HUES64 (cell line): ENCODE measurements around the gene PMEPA1.

Experiments
- H3K27ac ChIP-seq: 2 replicates; pipeline ENCODE4 v1.7.0; 2013; ENCODE audit warnings: low read depth, low read length, inconsistent platforms
- H3K27me3 ChIP-seq: 2 replicates; pipeline ENCODE4 v1.6.1; 2013; ENCODE audit warnings: mild to moderate bottlenecking, low read length; ENCODE audit not compliant: insufficient read depth
- H3K36me3 ChIP-seq: 2 replicates; pipeline ENCODE4 v1.6.1; 2013; ENCODE audit warnings: mild to moderate bottlenecking, low read length; ENCODE audit not compliant: insufficient read depth
- H3K4me1 ChIP-seq: 2 replicates; pipeline ENCODE4 v1.6.1; 2013; ENCODE audit warnings: mild to moderate bottlenecking, low read length, moderate library complexity; ENCODE audit not compliant: insufficient read depth
- H3K4me3 ChIP-seq: 2 replicates; pipeline ENCODE4 v1.5.1; 2013; ENCODE audit warnings: mild to moderate bottlenecking, low read length, moderate library complexity
- H3K9ac ChIP-seq: 2 replicates; pipeline ENCODE4 v1.6.1; 2013; ENCODE audit warnings: mild to moderate bottlenecking, low read depth, low read length
- H3K9me3 ChIP-seq: 2 replicates; pipeline ENCODE4 v1.6.1; 2013; ENCODE audit warnings: low read depth, low read length; ENCODE audit not compliant: insufficient read depth
- WGBS: fragments of 150-250, 120-280 bp; methylation state at CpG from one replicate; pipeline ENCODE4 v1.1.7; 2013; ENCODE audit warnings: missing lambda C conversion rate; 5-methylcytosine and 5-hydroxymethylcytosine counted together

Gene PMEPA1

DNA sequence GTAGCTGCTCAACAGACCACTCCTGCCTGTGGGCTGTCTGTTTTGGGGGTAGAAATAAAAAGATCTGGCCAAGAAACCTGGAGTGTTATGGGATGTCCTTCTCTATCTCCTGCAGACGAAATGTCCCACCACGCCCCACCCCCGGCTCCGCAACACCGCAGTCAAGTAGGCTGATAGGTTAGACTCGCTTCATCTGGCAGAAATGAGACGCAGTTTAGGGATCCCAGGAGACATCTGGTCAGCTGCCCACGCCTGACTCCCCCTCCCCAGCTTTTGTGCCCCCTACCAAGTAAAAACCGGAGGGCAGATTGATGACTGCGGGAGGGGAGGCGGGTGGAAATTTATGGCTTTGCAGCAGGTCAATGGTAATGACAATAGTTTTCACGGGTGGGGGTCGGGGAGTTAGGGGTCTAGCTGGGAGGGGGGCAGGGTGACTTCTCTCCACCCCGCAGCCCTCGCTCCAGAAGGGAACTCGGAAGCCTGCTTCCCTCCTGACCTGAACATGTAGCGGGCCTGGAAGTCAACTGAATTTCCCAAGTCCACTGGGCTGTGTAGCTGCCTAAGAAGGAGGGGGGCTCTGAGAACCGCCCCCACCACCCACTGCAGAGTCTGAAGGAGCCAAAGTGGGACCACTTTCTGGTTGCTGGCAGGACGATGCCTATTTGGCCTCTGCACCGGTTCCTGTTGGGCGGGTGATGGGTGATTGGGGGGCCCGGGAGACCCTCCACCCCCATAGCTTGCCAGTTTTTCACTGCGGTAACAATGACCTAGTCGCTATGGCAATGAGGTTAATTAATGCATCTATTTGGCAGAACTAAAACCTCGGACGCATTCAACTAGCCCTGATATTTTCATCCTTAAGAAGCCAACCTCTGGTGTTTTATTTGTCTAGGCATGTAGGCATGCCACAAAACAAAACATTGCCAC lies 25.7 kb downstream of the PMEPA1 start:
- WGBS, result 51% methylated on average over 26 of the region's 26 CpGs
- H3K9ac ChIP-seq, result no peak overlapping the region
- H3K27me3 ChIP-seq, result no peaks in the 10 kb centered on the region
- H3K9me3 ChIP-seq, result no peaks in the 10 kb centered on the region
- peaks cover 45% of the 10 kb centered on the region for H3K4me1 ChIP-seq
- H3K27ac ChIP-seq, result 0 out of 2 replicates have a peak overlapping the region, but pooled peaks have one; percentile 34
- H3K4me3 ChIP-seq, result no peak overlapping the region
- no peaks in the 10 kb centered on the region for H3K36me3 ChIP-seq

DNA sequence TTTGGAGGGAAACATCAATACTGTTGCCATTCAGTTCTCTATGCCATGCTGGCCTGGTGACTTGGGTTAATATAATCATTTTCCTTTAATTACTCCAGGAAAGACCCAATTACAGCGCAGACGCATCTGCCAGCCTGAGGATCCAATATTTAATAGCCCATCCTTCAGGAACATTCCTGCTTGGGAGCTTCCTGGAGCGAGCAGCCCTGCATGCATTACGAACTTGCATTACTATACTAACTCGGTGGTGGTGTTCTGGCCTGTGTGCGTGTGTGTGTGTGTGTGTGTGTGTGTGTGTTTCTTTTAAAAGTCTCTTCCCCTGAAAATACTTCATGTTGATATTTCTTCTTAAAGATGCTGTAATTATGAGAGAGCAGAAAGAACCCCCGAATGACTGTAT lies 26.5 kb downstream of the PMEPA1 start:
- no peaks in the 10 kb centered on the region for H3K36me3 ChIP-seq
- H3K27ac ChIP-seq, result no peak overlapping the region
- 98% methylated on average over 3 of the region's 7 CpGs for WGBS
- no peak overlapping the region for H3K4me3 ChIP-seq
- H3K4me1 ChIP-seq, result peaks cover 54% of the 10 kb centered on the region
- H3K27me3 ChIP-seq, result no peaks in the 10 kb centered on the region
- no peak overlapping the region for H3K9ac ChIP-seq
- H3K9me3 ChIP-seq, result no peaks in the 10 kb centered on the region

DNA sequence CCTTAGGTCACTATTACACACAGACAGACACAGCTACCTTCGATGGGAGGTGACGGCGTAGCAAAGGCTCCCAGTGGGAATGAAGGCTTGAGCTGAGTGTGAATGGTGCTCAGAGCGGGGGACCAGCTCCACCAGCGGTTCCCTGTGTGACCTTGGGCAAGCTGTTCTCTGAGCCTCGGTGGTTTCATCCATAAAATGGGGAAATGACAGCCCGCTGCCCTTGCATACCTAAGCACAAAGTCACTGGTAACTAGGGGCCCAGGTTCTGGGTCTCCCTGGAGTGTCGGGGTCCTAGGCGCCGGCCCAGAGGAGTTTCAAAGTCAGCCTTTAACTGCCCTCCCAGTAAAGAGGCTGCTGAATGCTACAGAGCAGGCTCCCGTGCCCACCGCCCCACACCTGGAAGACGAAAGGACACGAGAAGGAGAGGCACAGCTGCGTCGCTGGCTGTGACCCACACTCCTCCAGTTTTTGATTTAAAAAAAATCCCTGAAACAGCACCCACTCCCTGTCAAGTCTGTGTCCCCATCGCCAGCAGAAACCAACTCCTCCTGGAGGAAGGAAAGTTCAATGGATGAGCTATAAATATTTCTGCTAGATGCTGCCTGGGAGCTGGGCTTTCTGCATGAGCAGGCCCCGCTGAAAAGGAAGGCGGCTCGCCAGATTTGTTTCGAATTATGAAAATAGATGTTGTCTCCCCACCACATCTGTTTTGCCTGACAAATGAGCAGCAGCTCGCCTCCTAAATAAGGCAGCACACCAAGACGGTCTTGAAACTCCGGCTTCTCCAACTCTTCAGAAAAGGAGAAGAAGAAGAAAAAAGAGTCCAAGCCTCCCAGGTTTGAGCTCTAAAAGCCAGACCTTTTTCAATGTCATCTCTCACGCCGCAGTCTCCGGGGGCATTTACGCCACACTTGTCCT lies 27.4 kb downstream of the PMEPA1 start:
- H3K27ac ChIP-seq, result peak overlapping the region; percentile 6; the same call in 1 of the 2 replicates
- H3K9me3 ChIP-seq, result no peaks in the 10 kb centered on the region
- H3K9ac ChIP-seq, result no peak overlapping the region
- H3K27me3 ChIP-seq, result no peaks in the 10 kb centered on the region
- no peaks in the 10 kb centered on the region for H3K36me3 ChIP-seq
- H3K4me3 ChIP-seq, result no peak overlapping the region
- WGBS, result 92% methylated on average over 28 of the region's 28 CpGs
- H3K4me1 ChIP-seq, result peaks cover 61% of the 10 kb centered on the region

DNA sequence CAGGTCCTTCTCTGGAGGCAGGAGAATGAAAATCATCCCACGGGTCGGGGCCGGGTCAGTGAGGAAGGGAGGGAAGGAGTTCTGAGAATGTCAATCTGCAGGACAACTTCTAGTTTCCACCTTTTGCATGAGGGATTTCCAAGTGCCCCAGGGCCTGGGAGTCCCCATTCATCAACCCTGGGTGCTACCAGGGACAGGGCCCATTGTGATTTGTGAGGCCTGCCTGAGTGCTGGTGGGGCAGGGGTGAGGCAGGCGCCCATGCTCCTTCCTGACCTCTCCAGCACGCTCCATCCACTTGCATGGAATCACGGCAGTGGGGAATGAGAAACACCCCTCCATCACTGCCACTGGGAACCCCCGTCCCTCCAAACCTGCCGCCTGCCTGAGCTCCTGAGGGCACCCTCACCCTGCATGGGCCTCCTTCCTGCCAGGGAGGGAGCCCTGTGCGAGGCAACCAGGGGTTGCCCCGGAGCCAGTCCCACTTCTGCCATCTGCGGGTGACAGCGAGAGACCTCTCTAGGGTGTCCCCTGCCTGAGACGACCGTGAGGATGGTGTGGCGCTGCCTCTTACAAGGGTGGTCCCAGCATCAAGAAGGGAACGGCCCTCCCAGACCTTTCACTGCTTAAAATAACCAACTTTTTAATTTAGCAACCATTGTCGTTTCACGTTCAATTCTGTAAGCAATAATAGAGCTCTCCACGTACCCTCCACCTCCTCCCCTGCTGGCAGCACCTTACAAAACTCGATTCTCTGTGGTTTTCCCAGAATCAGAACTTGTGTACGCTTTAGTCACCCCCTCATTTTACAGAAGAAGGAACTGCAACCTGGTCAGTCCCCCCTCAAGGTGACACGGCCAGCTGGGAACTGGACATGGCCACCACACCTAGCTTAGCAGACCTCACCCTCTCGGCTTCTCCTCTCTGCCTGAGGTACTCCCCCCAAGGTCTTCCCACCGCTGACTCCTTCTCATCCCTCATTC lies 28.6 kb downstream of the PMEPA1 start:
- Histone ChIP-seq H3K9me3 (no peaks in the 10 kb centered on the region), H3K36me3 (no peaks in the 10 kb centered on the region), H3K27ac (no peak overlapping the region), H3K4me1 (peaks cover 66% of the 10 kb centered on the region), H3K4me3 (no peak overlapping the region), H3K9ac (no peak overlapping the region), H3K27me3 (no peaks in the 10 kb centered on the region)
- WGBS, result 87% methylated on average over 24 of the region's 24 CpGs

DNA sequence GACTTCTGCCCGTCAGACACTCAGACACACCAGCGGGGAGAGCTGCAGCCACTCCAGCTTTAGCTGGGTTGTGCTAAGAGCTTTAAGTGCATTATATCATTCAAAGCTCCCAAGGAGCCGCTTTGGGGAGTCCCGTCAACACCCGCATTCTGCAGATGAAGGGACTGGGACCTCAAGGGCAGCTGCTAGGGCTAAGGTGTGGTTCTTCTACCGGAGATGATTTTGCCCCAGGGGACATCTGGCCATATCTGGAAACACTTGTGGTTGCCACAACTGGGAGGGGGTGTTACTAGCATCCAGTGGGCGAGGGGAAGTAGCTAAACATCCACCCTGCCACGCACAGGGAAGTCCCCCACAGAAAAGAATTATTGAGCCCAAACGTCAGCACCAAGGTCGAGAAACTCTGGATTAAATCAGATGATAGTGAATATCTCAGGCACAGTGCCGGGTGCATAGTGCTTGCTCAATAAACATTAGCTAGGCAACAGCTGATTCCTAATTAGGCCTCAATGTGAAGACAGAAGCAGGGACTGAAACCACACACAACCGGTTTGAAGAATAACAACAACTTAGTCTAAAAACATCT lies 29.6 kb downstream of the PMEPA1 start:
- no peak overlapping the region for H3K4me3 ChIP-seq
- no peak overlapping the region for H3K27ac ChIP-seq

DNA sequence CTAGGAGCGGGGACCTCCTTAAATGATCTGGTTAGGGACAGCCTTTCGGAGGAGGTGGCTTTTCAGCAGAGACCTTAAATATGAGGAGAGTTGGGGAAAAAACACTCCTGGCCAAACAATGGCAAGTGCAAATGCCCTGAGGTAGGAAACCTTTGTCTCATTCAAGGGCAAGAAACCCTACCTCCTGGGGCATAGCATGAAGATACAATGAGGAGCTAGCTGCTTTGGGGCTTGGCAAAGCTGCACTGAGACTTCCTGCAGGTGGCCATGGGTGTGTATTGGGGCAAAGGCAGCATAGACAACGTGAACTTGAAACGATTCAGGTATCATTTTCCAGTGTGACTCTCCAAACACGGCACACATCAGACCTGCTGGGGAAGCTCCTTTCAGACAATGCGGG lies 30.7 kb downstream of the PMEPA1 start:
- no peak overlapping the region for H3K9ac ChIP-seq
- no peak overlapping the region for H3K4me3 ChIP-seq
- no peaks in the 10 kb centered on the region for H3K9me3 ChIP-seq
- no peaks in the 10 kb centered on the region for H3K27me3 ChIP-seq
- H3K27ac ChIP-seq, result no peak overlapping the region
- H3K36me3 ChIP-seq, result peaks cover 4% of the 10 kb centered on the region; the same call in 1 of the 2 replicates
- 90% methylated on average over 6 of the region's 6 CpGs for WGBS
- H3K4me1 ChIP-seq, result peaks cover 46% of the 10 kb centered on the region

More for the DNA sequence above, 29.6 kb downstream of the PMEPA1 start:
- peaks cover 56% of the 10 kb centered on the region for H3K4me1 ChIP-seq
- H3K27me3 ChIP-seq, result no peaks in the 10 kb centered on the region
- 82% methylated on average over 12 of the region's 12 CpGs for WGBS
- no peaks in the 10 kb centered on the region for H3K9me3 ChIP-seq
- peaks cover 4% of the 10 kb centered on the region; the same call in 1 of the 2 replicates for H3K36me3 ChIP-seq
- no peak overlapping the region for H3K9ac ChIP-seq

DNA sequence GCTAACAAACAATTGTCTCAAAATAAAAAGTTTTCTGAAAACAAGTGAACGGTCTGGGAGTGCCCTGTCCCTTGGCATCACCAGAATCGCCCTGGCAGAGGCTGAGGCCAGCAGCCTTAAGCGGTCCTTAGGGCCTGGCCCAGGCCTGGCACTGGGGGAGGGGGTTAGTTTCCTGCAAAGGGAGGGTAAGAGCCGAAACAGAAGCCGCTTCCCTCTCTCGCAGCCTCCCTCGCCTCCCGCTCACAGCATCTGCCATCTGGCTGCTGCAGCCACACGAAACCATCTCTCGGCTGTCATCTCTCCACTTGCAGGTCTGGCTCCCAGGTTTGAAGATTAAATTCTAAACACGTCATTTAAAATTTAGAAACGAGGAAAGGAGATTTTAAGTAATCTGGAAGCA lies 31.5 kb downstream of the PMEPA1 start:
- H3K36me3 ChIP-seq, result peaks cover 4% of the 10 kb centered on the region; the same call in 1 of the 2 replicates
- WGBS, result 78% methylated on average over 12 of the region's 12 CpGs
- no peak overlapping the region for H3K4me3 ChIP-seq
- peaks cover 38% of the 10 kb centered on the region for H3K4me1 ChIP-seq
- H3K9me3 ChIP-seq, result no peaks in the 10 kb centered on the region
- no peaks in the 10 kb centered on the region for H3K27me3 ChIP-seq
- H3K9ac ChIP-seq, result no peak overlapping the region
- H3K27ac ChIP-seq, result no peak overlapping the region

DNA sequence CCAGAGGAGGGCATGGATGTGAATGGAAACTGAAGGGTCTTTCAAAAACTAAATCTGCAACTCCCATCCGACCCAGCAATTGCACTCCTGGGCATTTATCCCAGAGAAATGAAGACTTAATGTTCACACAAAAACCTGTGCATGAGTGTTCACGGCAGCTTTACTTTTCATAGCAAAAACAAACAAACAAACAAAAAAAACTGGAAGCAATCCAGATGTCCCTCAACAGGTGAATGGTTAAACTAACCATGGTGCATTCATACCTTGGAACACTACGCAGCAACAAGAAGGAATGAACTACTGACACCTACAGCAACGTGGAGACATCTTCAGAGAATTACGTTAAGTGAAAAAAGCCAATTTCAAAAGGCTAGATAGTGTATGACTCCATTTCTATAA lies 32.2 kb downstream of the PMEPA1 start:
- Histone ChIP-seq H3K9me3 (no peaks in the 10 kb centered on the region), H3K4me3 (no peak overlapping the region), H3K27me3 (no peaks in the 10 kb centered on the region), H3K27ac (no peak overlapping the region), H3K36me3 (peaks cover 4% of the 10 kb centered on the region; the same call in 1 of the 2 replicates), H3K9ac (no peak overlapping the region), H3K4me1 (peaks cover 34% of the 10 kb centered on the region)
- WGBS, result 84% methylated on average over 4 of the region's 5 CpGs

DNA sequence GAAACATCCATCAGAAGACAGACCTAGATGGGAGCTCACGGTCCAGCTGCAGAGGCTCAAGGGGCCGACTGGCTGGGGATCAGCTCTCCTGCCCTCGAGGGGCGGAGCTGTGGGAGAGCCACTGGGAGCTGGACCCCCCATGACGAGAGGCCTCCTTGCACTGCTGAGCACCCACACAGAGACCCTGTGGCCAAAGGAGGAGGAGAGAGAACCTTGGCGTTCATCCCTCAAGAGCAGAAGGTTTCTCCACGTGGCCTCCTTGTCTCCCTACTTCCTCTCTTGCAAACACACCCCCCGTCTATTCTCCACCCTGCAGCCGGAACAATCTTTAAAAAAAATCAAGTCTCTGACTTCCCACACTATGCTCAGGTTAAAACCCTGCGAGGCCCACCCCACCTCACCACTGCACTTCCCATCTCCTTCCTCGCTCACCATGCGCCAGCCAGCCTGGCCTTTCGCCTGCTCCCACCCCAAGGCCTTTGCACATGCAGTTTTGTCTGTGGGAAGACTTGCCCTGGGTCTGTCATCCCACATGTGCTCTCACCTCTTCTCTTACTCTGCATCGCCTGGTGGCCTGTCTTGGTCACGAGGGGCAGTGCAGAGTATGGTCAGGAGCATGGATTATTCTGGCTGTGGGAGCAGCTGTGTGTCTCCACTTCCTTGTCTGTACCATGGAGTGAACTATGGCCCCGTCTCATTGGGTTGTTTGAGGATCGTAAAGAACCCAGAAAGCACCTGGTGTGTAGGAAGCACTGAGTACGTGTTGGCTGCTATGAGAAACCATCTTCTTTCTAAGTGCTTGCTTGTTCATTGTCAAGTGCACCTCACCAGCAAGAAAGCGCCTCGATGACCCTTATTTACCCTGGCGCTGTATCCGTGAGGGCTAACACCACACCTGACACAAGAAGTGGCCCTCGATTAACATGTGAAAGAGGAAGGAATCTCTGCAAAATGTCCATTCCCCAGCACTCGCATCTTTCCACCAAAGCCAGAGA lies 32.9 kb downstream of the PMEPA1 start:
- WGBS, result 84% methylated on average over 23 of the region's 24 CpGs

More for the DNA sequence above, 32.9 kb downstream of the PMEPA1 start:
- Histone ChIP-seq H3K9ac (no peak overlapping the region), H3K4me1 (peaks cover 34% of the 10 kb centered on the region), H3K4me3 (no peak overlapping the region), H3K27me3 (no peaks in the 10 kb centered on the region), H3K36me3 (peaks cover 4% of the 10 kb centered on the region; the same call in 1 of the 2 replicates), H3K9me3 (no peaks in the 10 kb centered on the region), H3K27ac (no peak overlapping the region)
